HFFc6 (cell line): ENCODE results near the gene MOXD1. TPM values are rescaled to one million over a fixed set of nuclear protein-coding genes. Genes with fewer than 3 reads are reported as not detected.

Experiments used
- DNase-seq: peaks from one replicate; pipeline ENCODE4 v3.0.0-alpha.2; 2018
- H3K27ac Mint-ChIP-seq: 2 replicates; pipeline ENCODE4 v1.8.0; 2020; ENCODE audit warnings: mild to moderate bottlenecking, mixed read lengths
- H3K27me3 Mint-ChIP-seq: 2 replicates; pipeline ENCODE4 v1.8.0; 2021; ENCODE audit warnings: mild to moderate bottlenecking, moderate library complexity, mixed read lengths; ENCODE audit not compliant: insufficient read depth
- H3K36me3 Mint-ChIP-seq: 2 replicates; pipeline ENCODE4 v1.8.0; 2021; ENCODE audit warnings: low read depth, mixed read lengths
- H3K4me1 Mint-ChIP-seq: 2 replicates; pipeline ENCODE4 v1.8.0; 2020; ENCODE audit warnings: low read depth, mixed read lengths
- H3K4me3 Mint-ChIP-seq: 2 replicates; pipeline ENCODE4 v1.8.0; 2020; ENCODE audit warnings: mild to moderate bottlenecking, moderate library complexity, mixed read lengths
- H3K9me3 Mint-ChIP-seq: 2 replicates; pipeline ENCODE4 v1.8.0; 2020; ENCODE audit warnings: mild to moderate bottlenecking, mixed read lengths
- CTCF ChIP-seq: fragments of 200-600 bp; sonication (generic); IDR thresholded peaks from 2 replicates; pipeline ENCODE4 v1.5.0; 2021; ENCODE audit warnings: antibody characterized with exemption, mild to moderate bottlenecking
- long read RNA-seq: library from polyadenylated mRNA; unstranded; transcript quantifications from one replicate; pipeline ENCODE4 v2.0.0, GENCODE V29; 2019
- total RNA-seq, 6 experiments: library from RNA; stranded (reverse); fragmentation: NEBNext Ultra II Directional; extraction: Animal tissue kit (Norgen Biotek cat#: 25700); gene quantifications; 2 replicates in 1 of 6; 3 replicates in 5 of 6; pipeline ENCODE4 v1.2.3, GENCODE V29; 2021

The MOXD1 gene
- 100 to 1,000 TPM in 5 of 6 experiments, 10 to 100 TPM in 1; 85.0 to 174 (median 153) TPM for total RNA-seq
- long read RNA-seq, transcript MOXD1-202 (12 exons, 3,059 nt), result major isoform, 166 of 205 reads
- long read RNA-seq, partial matches to known transcripts, result 17 of 205 reads
- long read RNA-seq, other reads (novel, unspliced or antisense), result 20 of 205 reads

- Mint-ChIP-seq H3K4me1 (peaks cover 87% of the 10 kb centered on the region), H3K9me3 (peaks cover 1% of the 10 kb centered on the region; the same call in 1 of the 2 replicates), H3K27me3 (no peaks in the 10 kb centered on the region; the same call in 1 of the 2 replicates), H3K36me3 (peaks cover 20% of the 10 kb centered on the region), H3K27ac (peak within 1 kb of the TSS; percentile 86), H3K4me3 (peak within 1 kb of the TSS; percentile 94)
- peak; percentile 46 for DNase-seq
- TF ChIP-seq CTCF, result no peak; the same call in 1 of the 2 replicates
These were observed at the start of gene MOXD1 for GRCh38 chr6:132400883-132401617. TSS of gene MOXD1 (minus strand) at chr6:132401475. CDS start at chr6:132401426, 49 bp downstream.

GRCh38 chr6:132446855-132447241 lies 45.6 kb upstream of the MOXD1 start:
- H3K36me3 Mint-ChIP-seq, result peaks cover 66% of the 10 kb centered on the region
- no peak for TF ChIP-seq CTCF
- peak overlapping the region; percentile 94 for H3K27ac Mint-ChIP-seq
- no peaks in the 10 kb centered on the region for H3K27me3 Mint-ChIP-seq
- peak overlapping the region; percentile 73; the same call in 1 of the 2 replicates for H3K4me3 Mint-ChIP-seq
- H3K4me1 Mint-ChIP-seq, result peaks cover 54% of the 10 kb centered on the region
- H3K9me3 Mint-ChIP-seq, result peaks cover 19% of the 10 kb centered on the region
- no peak for DNase-seq

GRCh38 chr6:132446141-132446854 lies 45.0 kb upstream of the MOXD1 start:
- H3K9me3 Mint-ChIP-seq, result peaks cover 24% of the 10 kb centered on the region
- H3K4me1 Mint-ChIP-seq, result peaks cover 54% of the 10 kb centered on the region
- peak overlapping the region; percentile 94 for H3K27ac Mint-ChIP-seq
- H3K36me3 Mint-ChIP-seq, result peaks cover 66% of the 10 kb centered on the region
- no peak for TF ChIP-seq CTCF
- DNase-seq, result peak; percentile 2
- H3K27me3 Mint-ChIP-seq, result no peaks in the 10 kb centered on the region
- peak overlapping the region; percentile 73 for H3K4me3 Mint-ChIP-seq

GRCh38 chr6:132445201-132445951 lies 44.1 kb upstream of the MOXD1 start:
- peaks cover 26% of the 10 kb centered on the region for H3K9me3 Mint-ChIP-seq
- H3K27ac Mint-ChIP-seq, result peak overlapping the region; percentile 94
- H3K4me3 Mint-ChIP-seq, result peak overlapping the region; percentile 73
- DNase-seq, result peak; percentile 94
- no peak for TF ChIP-seq CTCF
- H3K36me3 Mint-ChIP-seq, result peaks cover 63% of the 10 kb centered on the region
- H3K27me3 Mint-ChIP-seq, result no peaks in the 10 kb centered on the region
- H3K4me1 Mint-ChIP-seq, result peaks cover 54% of the 10 kb centered on the region

- Mint-ChIP-seq H3K27ac (peak overlapping the region; percentile 94), H3K4me1 (peaks cover 52% of the 10 kb centered on the region), H3K9me3 (peaks cover 26% of the 10 kb centered on the region), H3K36me3 (peaks cover 45% of the 10 kb centered on the region), H3K4me3 (no peak overlapping the region; the same call in 1 of the 2 replicates), H3K27me3 (peaks cover 1% of the 10 kb centered on the region; the same call in 1 of the 2 replicates)
- DNase-seq, result peak; percentile 59
- TF ChIP-seq CTCF, result no peak
These were observed 41.9 kb upstream of the MOXD1 start for GRCh38 chr6:132443206-132443605.
